ENCODE results near the gene PGBD5.

DNA sequence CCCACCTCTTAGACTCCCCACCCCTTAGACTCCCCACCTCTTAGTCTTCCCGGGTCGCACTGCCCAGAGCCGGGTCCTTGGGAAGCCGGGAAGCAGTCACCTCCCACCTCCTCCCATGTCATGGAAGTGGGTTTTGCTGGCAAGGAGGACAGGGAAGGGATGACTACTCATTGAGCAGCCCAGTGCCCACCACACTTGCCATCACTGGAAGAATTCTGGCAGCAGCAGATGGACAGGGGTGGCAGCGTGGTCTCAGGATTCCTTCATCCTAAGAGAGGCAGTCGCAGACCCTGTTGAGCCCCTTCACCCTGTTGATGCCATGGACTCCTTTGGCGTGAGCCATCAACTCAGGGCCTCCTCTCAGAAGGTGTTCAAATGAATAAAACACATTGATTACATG lies 140.8 kb downstream of the PGBD5 start:
- TF ChIP-seq, protein P1, sequence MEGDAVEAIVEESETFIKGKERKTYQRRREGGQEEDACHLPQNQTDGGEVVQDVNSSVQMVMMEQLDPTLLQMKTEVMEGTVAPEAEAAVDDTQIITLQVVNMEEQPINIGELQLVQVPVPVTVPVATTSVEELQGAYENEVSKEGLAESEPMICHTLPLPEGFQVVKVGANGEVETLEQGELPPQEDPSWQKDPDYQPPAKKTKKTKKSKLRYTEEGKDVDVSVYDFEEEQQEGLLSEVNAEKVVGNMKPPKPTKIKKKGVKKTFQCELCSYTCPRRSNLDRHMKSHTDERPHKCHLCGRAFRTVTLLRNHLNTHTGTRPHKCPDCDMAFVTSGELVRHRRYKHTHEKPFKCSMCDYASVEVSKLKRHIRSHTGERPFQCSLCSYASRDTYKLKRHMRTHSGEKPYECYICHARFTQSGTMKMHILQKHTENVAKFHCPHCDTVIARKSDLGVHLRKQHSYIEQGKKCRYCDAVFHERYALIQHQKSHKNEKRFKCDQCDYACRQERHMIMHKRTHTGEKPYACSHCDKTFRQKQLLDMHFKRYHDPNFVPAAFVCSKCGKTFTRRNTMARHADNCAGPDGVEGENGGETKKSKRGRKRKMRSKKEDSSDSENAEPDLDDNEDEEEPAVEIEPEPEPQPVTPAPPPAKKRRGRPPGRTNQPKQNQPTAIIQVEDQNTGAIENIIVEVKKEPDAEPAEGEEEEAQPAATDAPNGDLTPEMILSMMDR (CRISPR knock-in tag; IDR thresholded peaks at IDR 0.05), result no peak
- TF ChIP-seq ZNF75D (CRISPR knock-in tag; IDR thresholded peaks at IDR 0.05; ENCODE audit: borderline replicate concordance) (no peak), NFE2L2 (IDR thresholded peaks at IDR 0.05; ENCODE audit: low read length) (no peak), CREB1 (IDR thresholded peaks at IDR 0.05) (no peak), CREB1 (CRISPR knock-in tag; IDR thresholded peaks at IDR 0.05) (no peak), ZNF263 (CRISPR knock-in tag; IDR thresholded peaks at IDR 0.05) (no peak), TBL1XR1 (IDR thresholded peaks at IDR 0.05; ENCODE audit: borderline replicate concordance, low read length, partially characterized antibody) (no peak), ATF1 (CRISPR knock-in tag; IDR thresholded peaks at IDR 0.05) (no peak), ELF1 (CRISPR knock-in tag; IDR thresholded peaks at IDR 0.05) (no peak)
- TF ChIP-seq, protein P2, sequence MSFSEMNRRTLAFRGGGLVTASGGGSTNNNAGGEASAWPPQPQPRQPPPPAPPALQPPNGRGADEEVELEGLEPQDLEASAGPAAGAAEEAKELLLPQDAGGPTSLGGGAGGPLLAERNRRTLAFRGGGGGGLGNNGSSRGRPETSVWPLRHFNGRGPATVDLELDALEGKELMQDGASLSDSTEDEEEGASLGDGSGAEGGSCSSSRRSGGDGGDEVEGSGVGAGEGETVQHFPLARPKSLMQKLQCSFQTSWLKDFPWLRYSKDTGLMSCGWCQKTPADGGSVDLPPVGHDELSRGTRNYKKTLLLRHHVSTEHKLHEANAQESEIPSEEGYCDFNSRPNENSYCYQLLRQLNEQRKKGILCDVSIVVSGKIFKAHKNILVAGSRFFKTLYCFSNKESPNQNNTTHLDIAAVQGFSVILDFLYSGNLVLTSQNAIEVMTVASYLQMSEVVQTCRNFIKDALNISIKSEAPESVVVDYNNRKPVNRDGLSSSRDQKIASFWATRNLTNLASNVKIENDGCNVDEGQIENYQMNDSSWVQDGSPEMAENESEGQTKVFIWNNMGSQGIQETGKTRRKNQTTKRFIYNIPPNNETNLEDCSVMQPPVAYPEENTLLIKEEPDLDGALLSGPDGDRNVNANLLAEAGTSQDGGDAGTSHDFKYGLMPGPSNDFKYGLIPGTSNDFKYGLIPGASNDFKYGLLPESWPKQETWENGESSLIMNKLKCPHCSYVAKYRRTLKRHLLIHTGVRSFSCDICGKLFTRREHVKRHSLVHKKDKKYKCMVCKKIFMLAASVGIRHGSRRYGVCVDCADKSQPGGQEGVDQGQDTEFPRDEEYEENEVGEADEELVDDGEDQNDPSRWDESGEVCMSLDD (CRISPR knock-in tag; IDR thresholded peaks at IDR 0.05; ENCODE audit: borderline replicate concordance), result no peak
- TF ChIP-seq, protein P3, sequence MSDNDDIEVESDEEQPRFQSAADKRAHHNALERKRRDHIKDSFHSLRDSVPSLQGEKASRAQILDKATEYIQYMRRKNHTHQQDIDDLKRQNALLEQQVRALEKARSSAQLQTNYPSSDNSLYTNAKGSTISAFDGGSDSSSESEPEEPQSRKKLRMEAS (IDR thresholded peaks at IDR 0.05), result no peak
- TF ChIP-seq, protein P4, sequence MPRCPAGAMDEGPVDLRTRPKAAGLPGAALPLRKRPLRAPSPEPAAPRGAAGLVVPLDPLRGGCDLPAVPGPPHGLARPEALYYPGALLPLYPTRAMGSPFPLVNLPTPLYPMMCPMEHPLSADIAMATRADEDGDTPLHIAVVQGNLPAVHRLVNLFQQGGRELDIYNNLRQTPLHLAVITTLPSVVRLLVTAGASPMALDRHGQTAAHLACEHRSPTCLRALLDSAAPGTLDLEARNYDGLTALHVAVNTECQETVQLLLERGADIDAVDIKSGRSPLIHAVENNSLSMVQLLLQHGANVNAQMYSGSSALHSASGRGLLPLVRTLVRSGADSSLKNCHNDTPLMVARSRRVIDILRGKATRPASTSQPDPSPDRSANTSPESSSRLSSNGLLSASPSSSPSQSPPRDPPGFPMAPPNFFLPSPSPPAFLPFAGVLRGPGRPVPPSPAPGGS (CRISPR knock-in tag; IDR thresholded peaks at IDR 0.05), result no peak
- TF ChIP-seq, protein P5, sequence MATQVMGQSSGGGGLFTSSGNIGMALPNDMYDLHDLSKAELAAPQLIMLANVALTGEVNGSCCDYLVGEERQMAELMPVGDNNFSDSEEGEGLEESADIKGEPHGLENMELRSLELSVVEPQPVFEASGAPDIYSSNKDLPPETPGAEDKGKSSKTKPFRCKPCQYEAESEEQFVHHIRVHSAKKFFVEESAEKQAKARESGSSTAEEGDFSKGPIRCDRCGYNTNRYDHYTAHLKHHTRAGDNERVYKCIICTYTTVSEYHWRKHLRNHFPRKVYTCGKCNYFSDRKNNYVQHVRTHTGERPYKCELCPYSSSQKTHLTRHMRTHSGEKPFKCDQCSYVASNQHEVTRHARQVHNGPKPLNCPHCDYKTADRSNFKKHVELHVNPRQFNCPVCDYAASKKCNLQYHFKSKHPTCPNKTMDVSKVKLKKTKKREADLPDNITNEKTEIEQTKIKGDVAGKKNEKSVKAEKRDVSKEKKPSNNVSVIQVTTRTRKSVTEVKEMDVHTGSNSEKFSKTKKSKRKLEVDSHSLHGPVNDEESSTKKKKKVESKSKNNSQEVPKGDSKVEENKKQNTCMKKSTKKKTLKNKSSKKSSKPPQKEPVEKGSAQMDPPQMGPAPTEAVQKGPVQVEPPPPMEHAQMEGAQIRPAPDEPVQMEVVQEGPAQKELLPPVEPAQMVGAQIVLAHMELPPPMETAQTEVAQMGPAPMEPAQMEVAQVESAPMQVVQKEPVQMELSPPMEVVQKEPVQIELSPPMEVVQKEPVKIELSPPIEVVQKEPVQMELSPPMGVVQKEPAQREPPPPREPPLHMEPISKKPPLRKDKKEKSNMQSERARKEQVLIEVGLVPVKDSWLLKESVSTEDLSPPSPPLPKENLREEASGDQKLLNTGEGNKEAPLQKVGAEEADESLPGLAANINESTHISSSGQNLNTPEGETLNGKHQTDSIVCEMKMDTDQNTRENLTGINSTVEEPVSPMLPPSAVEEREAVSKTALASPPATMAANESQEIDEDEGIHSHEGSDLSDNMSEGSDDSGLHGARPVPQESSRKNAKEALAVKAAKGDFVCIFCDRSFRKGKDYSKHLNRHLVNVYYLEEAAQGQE (IDR thresholded peaks at IDR 0.05; ENCODE audit: borderline replicate concordance in 1 of 2, low read depth in 1 of 2, low read length in 2 of 2), result no peak
